ENCODE data around the gene GPC1. TPM values are rescaled to one million over a fixed set of nuclear protein-coding genes. Genes with fewer than 3 reads are reported as not detected.

The GPC1 gene
- total and polyA plus RNA-seq, 11 donors = 131 to 316 (median 193) TPM

- ATAC-seq = no peak
- peak in 3 of 5 donors; percentile 1 to 17 (median 10) for DNase-seq
- Histone ChIP-seq H3K4me3 (no peak overlapping the region), H3K27me3 (no peaks in the 10 kb centered on the region), H3K9me3 (no peaks in the 10 kb centered on the region), H3K27ac (no peak overlapping the region), H3K4me1 (no peaks in the 10 kb centered on the region), H3K36me3 (no peaks in the 10 kb centered on the region)
- WGBS, 4 donors = 83 to 94% (median 91%) methylated on average over 9 to 10 of the region's 10 CpGs
- TF ChIP-seq POLR2A (IDR thresholded peaks at IDR 0.05) (no peak), CTCF (IDR thresholded peaks at IDR 0.05) (no peak)
- intact Hi-C loops (cut with DNase I) = no loop called here
Measured at GRCh38 chr2:240395896-240396622, 39.4 kb upstream of the GPC1 start.

GRCh38 chr2:240396623-240397541, 38.6 kb upstream of the GPC1 start:
- Histone ChIP-seq H3K36me3 (no peaks in the 10 kb centered on the region), H3K4me3 (no peak overlapping the region), H3K27ac (no peak overlapping the region), H3K4me1 (no peaks in the 10 kb centered on the region), H3K9me3 (no peaks in the 10 kb centered on the region), H3K27me3 (no peaks in the 10 kb centered on the region)
- intact Hi-C loops (cut with DNase I) = no loop called here
- DNase-seq (peak in 3 of 5 donors; percentile 10 to 46 (median 22)), ATAC-seq (no peak)
- TF ChIP-seq CTCF (IDR thresholded peaks at IDR 0.05) (no peak), POLR2A (IDR thresholded peaks at IDR 0.05) (no peak)
- WGBS, 4 donors = 91 to 95% (median 92%) methylated on average over 11 to 12 of the region's 12 CpGs

GRCh38 chr2:240397542-240397916, 37.9 kb upstream of the GPC1 start:
- ATAC-seq (no peak), DNase-seq (peak in 1 of 5 donors; percentile 13)
- Histone ChIP-seq H3K27me3 (no peaks in the 10 kb centered on the region), H3K9me3 (no peaks in the 10 kb centered on the region), H3K27ac (no peak overlapping the region), H3K4me3 (no peak overlapping the region), H3K4me1 (no peaks in the 10 kb centered on the region), H3K36me3 (no peaks in the 10 kb centered on the region)
- 83 to 92% (median 86%) methylated on average over 7 to 9 of the region's 9 CpGs for WGBS, 4 donors
- TF ChIP-seq POLR2A (IDR thresholded peaks at IDR 0.05) = no peak
- TF ChIP-seq CTCF (IDR thresholded peaks at IDR 0.05) = no peak
- intact Hi-C loops (cut with DNase I) = no loop called here

Measured in heart left ventricle (tissue), 16 donors.